ENCODE data around the gene HBG2.
A peak's percentile ranks its signal among the peaks of the same experiment; 100 is the strongest.

GRCh38 chr11:5267033-5267563, 12.5 kb upstream of the HBG2 start:
- TF ChIP-seq ZFX (CRISPR knock-in tag; IDR thresholded peaks at IDR 0.05), result no peak
- TF ChIP-seq, protein P1, sequence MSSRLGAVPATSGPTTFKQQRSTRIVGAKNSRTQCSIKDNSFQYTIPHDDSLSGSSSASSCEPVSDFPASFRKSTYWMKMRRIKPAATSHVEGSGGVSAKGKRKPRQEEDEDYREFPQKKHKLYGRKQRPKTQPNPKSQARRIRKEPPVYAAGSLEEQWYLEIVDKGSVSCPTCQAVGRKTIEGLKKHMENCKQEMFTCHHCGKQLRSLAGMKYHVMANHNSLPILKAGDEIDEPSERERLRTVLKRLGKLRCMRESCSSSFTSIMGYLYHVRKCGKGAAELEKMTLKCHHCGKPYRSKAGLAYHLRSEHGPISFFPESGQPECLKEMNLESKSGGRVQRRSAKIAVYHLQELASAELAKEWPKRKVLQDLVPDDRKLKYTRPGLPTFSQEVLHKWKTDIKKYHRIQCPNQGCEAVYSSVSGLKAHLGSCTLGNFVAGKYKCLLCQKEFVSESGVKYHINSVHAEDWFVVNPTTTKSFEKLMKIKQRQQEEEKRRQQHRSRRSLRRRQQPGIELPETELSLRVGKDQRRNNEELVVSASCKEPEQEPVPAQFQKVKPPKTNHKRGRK (tag; IDR thresholded peaks at IDR 0.05), result no peak
- no peak for TF ChIP-seq POLR2AphosphoS5 (IDR thresholded peaks at IDR 0.05; ENCODE audit: control insufficient read depth, insufficient read depth, low read depth, low read length)
- peak; percentile 40 for TF ChIP-seq POLR2G (IDR thresholded peaks at IDR 0.05; ENCODE audit: low read depth, low read length)
- TF ChIP-seq BMI1 (IDR thresholded peaks at IDR 0.05; ENCODE audit: low read length), result no peak
- TF ChIP-seq HOMEZ (CRISPR knock-in tag; IDR thresholded peaks at IDR 0.05), result no peak
- TF ChIP-seq CTCF (IDR thresholded peaks at IDR 0.05 in 2 of 3, conservative IDR thresholded peaks at IDR 0.05 in 1 of 3; ENCODE audit: insufficient read depth in 2 of 3, low read depth in 1 of 3, low read length in 3 of 3), result no peak
- TF ChIP-seq ZNF212 (CRISPR knock-in tag; IDR thresholded peaks at IDR 0.05), result no peak
- TF ChIP-seq GTF2F1 (IDR thresholded peaks at IDR 0.05; ENCODE audit: low read depth, low read length), result no peak
- no peak; the same call in 1 of the 2 replicates for TF ChIP-seq ZZZ3 (IDR thresholded peaks at IDR 0.05)
- no peak for TF ChIP-seq SAFB2 (IDR thresholded peaks at IDR 0.05; ENCODE audit: borderline replicate concordance, low read depth, low read length, severe bottlenecking)
- no peak for TF ChIP-seq CHD2 (IDR thresholded peaks at IDR 0.05; ENCODE audit: low read depth, low read length)
- TF ChIP-seq MLLT1 (IDR thresholded peaks at IDR 0.05), result peak; percentile 69 to 78
